OCI-LY3 (cell line): ENCODE results near the gene PAX9.

Experiments
- H2AFZ ChIP-seq: fragments of 200-600, 300-600 bp; shearing (Covaris generic); 2 replicates; pipeline ENCODE4 v1.6.0; 2014; ENCODE audit warnings: antibody characterized with exemption, low read depth, low read length
- H3K27ac ChIP-seq: fragments of 200-600, 300-600 bp; sonication (generic); 2 replicates; pipeline ENCODE4 v1.5.1; 2014; ENCODE audit warnings: mild to moderate bottlenecking, low read length, moderate library complexity, mixed read lengths
- H3K27me3 ChIP-seq: fragments of 200-600, 300-600 bp; sonication (generic); 2 replicates; pipeline ENCODE4 v1.6.1; 2014; ENCODE audit warnings: low read depth, low read length, mixed read lengths
- H3K36me3 ChIP-seq: fragments of 200-600, 300-600 bp; sonication (generic); replicated peaks from 2 replicates; pipeline ENCODE3; 2014; ENCODE audit warnings: low read depth, low read length, mixed read lengths
- H3K4me1 ChIP-seq: fragments of 300-600, 200-600 bp; sonication (generic); 2 replicates; pipeline ENCODE4 v1.6.1; 2014; ENCODE audit warnings: low read length, mixed read lengths
- H3K4me2 ChIP-seq: fragments of 200-600, 300-600 bp; sonication (generic); 2 replicates; pipeline ENCODE4 v1.6.1; 2014; ENCODE audit warnings: low read length, mixed read lengths
- H3K4me3 ChIP-seq: fragments of 300-600, 200-600 bp; sonication (generic); 2 replicates; pipeline ENCODE4 v1.5.1; 2014; ENCODE audit warnings: antibody characterized with exemption, mild to moderate bottlenecking, low read length, moderate library complexity
- H3K79me2 ChIP-seq: fragments of 300-600, 200-600 bp; shearing (Covaris generic); 2 replicates; pipeline ENCODE4 v1.6.1; 2014; ENCODE audit warnings: mild to moderate bottlenecking, low read length, mixed read lengths
- H3K9ac ChIP-seq: fragments of 300-600, 200-600 bp; shearing (Covaris generic); 2 replicates; pipeline ENCODE4 v1.6.0; 2014; ENCODE audit warnings: mild to moderate bottlenecking, low read length, moderate library complexity
- H3K9me3 ChIP-seq: fragments of 200-600, 300-600 bp; shearing (Covaris generic); 2 replicates; pipeline ENCODE4 v1.6.1; 2014; ENCODE audit warnings: low read length, mixed read lengths; ENCODE audit not compliant: insufficient read depth
- H4K20me1 ChIP-seq: fragments of 200-600, 300-600 bp; sonication (generic); 2 replicates; pipeline ENCODE4 v1.6.1; 2016; ENCODE audit warnings: low read length, mixed read lengths; ENCODE audit not compliant: insufficient read depth
- CTCF ChIP-seq: fragments of 200-600, 300-600 bp; sonication (generic); IDR thresholded peaks from 2 replicates; pipeline ENCODE4 v1.5.1; 2014; ENCODE audit warnings: antibody characterized with exemption, low read length, low read depth
- EZH2phosphoT487 ChIP-seq: fragments of 200-600 bp; shearing (Covaris generic); IDR thresholded peaks from 2 replicates; pipeline ENCODE4 v1.6.1; 2018; ENCODE audit warnings: antibody characterized with exemption, mixed run types, low read depth

The PAX9 gene

GRCh38 chr14:36660736-36661505, 739 bp upstream of the PAX9 start:
- Histone ChIP-seq H3K4me1 (peaks cover 12% of the 10 kb centered on the region), H3K9ac (no peak overlapping the region), H3K79me2 (no peaks in the 10 kb centered on the region), H3K9me3 (no peaks in the 10 kb centered on the region), H2AFZ (no peak overlapping the region), H3K4me2 (peak overlapping the region; percentile 60; the same call in 1 of the 2 replicates), H3K36me3 (no peaks in the 10 kb centered on the region), H4K20me1 (no peaks in the 10 kb centered on the region), H3K27ac (no peak overlapping the region), H3K4me3 (no peak overlapping the region), H3K27me3 (no peaks in the 10 kb centered on the region)
- TF ChIP-seq CTCF (no peak), EZH2phosphoT487 (no peak)

GRCh38 chr14:36662258-36662542, 540 bp downstream of the PAX9 start:
- Histone ChIP-seq H2AFZ (no peak overlapping the region), H3K9ac (no peak overlapping the region), H3K36me3 (no peaks in the 10 kb centered on the region), H3K4me2 (no peak overlapping the region), H3K9me3 (no peaks in the 10 kb centered on the region), H3K79me2 (no peaks in the 10 kb centered on the region), H4K20me1 (no peaks in the 10 kb centered on the region), H3K4me1 (peaks cover 13% of the 10 kb centered on the region), H3K27ac (no peak overlapping the region), H3K27me3 (no peaks in the 10 kb centered on the region), H3K4me3 (no peak overlapping the region)
- no peak for TF ChIP-seq CTCF

GRCh38 chr14:36662543-36663403, 1.1 kb downstream of the PAX9 start:
- no peaks in the 10 kb centered on the region for H3K27me3 ChIP-seq
- H4K20me1 ChIP-seq: no peaks in the 10 kb centered on the region
- no peak overlapping the region for H3K4me3 ChIP-seq
- no peak overlapping the region for H3K9ac ChIP-seq
- TF ChIP-seq CTCF (no peak), EZH2phosphoT487 (no peak)
- H3K4me2 ChIP-seq: no peak overlapping the region
- H2AFZ ChIP-seq: no peak overlapping the region
- H3K27ac ChIP-seq: no peak overlapping the region
- no peaks in the 10 kb centered on the region for H3K9me3 ChIP-seq
- H3K4me1 ChIP-seq: peaks cover 18% of the 10 kb centered on the region
- no peaks in the 10 kb centered on the region for H3K79me2 ChIP-seq
- H3K36me3 ChIP-seq: no peaks in the 10 kb centered on the region

GRCh38 chr14:36663404-36664321, 2.0 kb downstream of the PAX9 start:
- Histone ChIP-seq H3K4me2 (no peak overlapping the region), H2AFZ (no peak overlapping the region), H3K9ac (no peak overlapping the region), H4K20me1 (no peaks in the 10 kb centered on the region), H3K27me3 (no peaks in the 10 kb centered on the region), H3K27ac (no peak overlapping the region), H3K36me3 (no peaks in the 10 kb centered on the region), H3K4me3 (no peak overlapping the region), H3K9me3 (no peaks in the 10 kb centered on the region), H3K4me1 (peaks cover 18% of the 10 kb centered on the region), H3K79me2 (no peaks in the 10 kb centered on the region)
- TF ChIP-seq CTCF (no peak), EZH2phosphoT487 (no peak)
